H1 (cell line): ENCODE results near the gene LRRC74B. TPM values are rescaled to one million over a fixed set of nuclear protein-coding genes. Genes with fewer than 3 reads are reported as not detected.

Experiments
- CTCF ChIA-PET: fragments of 300-600 bp; sonication (Branson Sonifier 250); formaldehyde crosslinking; loops from one replicate; lab custom pipeline; 2021; ENCODE audit not compliant: partially characterized antibody; lab: Charles Lee
- POLR2A ChIA-PET: fragments of 300-600 bp; sonication (Branson Sonifier 250); formaldehyde crosslinking; loops from one replicate; lab custom pipeline; 2021; ENCODE audit warnings: inconsistent platforms; ENCODE audit not compliant: partially characterized antibody; lab: Charles Lee
- DNase-seq, 2 experiments: peaks; one replicate each; pipeline versions ENCODE4 v3.0.0 to v3.0.0-alpha.2; 2010 to 2022; ENCODE audit warnings: low spot score in 2 of 2, low read depth in 1 of 2, mixed read lengths in 1 of 2
- FAIRE-seq: peaks from 2 replicates; lab custom pipeline; 2011; peaks lifted over from hg19 to GRCh38; lab: Jason Lieb, UNC
- H2AFZ ChIP-seq: 2 replicates; pipeline ENCODE4 v1.8.1; 2012; ENCODE audit warnings: low read length, inconsistent platforms
- H2AK5ac ChIP-seq: 2 replicates; pipeline ENCODE4 v1.6.1; 2013; ENCODE audit warnings: low read depth, low read length
- H2BK120ac ChIP-seq: replicated peaks from 2 replicates; pipeline ENCODE3; 2013; ENCODE audit warnings: low read depth, low read length, inconsistent platforms
- H2BK12ac ChIP-seq: 2 replicates; pipeline ENCODE4 v1.6.1; 2013; ENCODE audit warnings: low read depth, low read length
- H2BK15ac ChIP-seq: 2 replicates; pipeline ENCODE4 v1.6.1; 2013; ENCODE audit warnings: low read length
- H2BK20ac ChIP-seq: 2 replicates; pipeline ENCODE4 v1.6.1; 2013; ENCODE audit warnings: low read length
- H2BK5ac ChIP-seq: 2 replicates; pipeline ENCODE4 v1.6.1; 2013; ENCODE audit warnings: low read depth, low read length
- H3K14ac ChIP-seq: 2 replicates; pipeline ENCODE4 v1.6.1; 2013; ENCODE audit warnings: inconsistent platforms; ENCODE audit not compliant: insufficient read length
- H3K18ac ChIP-seq: 2 replicates; pipeline ENCODE4 v1.6.1; 2013; ENCODE audit warnings: low read length; ENCODE audit errors: extremely low read depth
- H3K23ac ChIP-seq: 2 replicates; pipeline ENCODE4 v1.6.1; 2013; ENCODE audit warnings: inconsistent platforms; ENCODE audit not compliant: insufficient read length
- H3K23me2 ChIP-seq: 2 replicates; pipeline ENCODE4 v1.6.1; 2013; ENCODE audit warnings: low read depth, low read length
- H3K27ac ChIP-seq: 2 replicates; pipeline ENCODE4 v1.6.1; 2011; ENCODE audit warnings: low read depth, low read length, inconsistent platforms
- H3K27me3 ChIP-seq, 4 experiments: replicated peaks in 1 of 4; 1 replicate in 1 of 4; 2 replicates in 3 of 4; pipeline versions ENCODE4 v1.6.1 to v1.8.1; 2011 to 2013; ENCODE audit warnings: low read length in 3 of 4, mild to moderate bottlenecking in 3 of 4, inconsistent platforms in 2 of 4, mixed read lengths in 2 of 4, moderate library complexity in 1 of 4; ENCODE audit not compliant: control insufficient read depth in 3 of 4, insufficient read depth in 3 of 4; ENCODE audit errors: extremely low read depth in 1 of 4
- H3K36me3 ChIP-seq, 4 experiments: 2 replicates each; pipeline versions ENCODE4 v1.6.1 to v1.8.1; 2011 to 2013; ENCODE audit warnings: mild to moderate bottlenecking in 4 of 4, low read length in 3 of 4, moderate library complexity in 2 of 4, control low read depth in 1 of 4, inconsistent platforms in 1 of 4; ENCODE audit not compliant: insufficient read depth in 4 of 4, control insufficient read depth in 2 of 4
- H3K4ac ChIP-seq: replicated peaks from 2 replicates; pipeline ENCODE3; 2013; ENCODE audit warnings: low read length, low read depth, mixed read lengths, inconsistent platforms; ENCODE audit not compliant: insufficient read length
- H3K4me1 ChIP-seq, 4 experiments: replicated peaks in 1 of 4; 1 replicate in 1 of 4; 2 replicates in 3 of 4; pipeline versions ENCODE4 v1.6.1 to v1.8.1; 2011 to 2013; ENCODE audit warnings: low read length in 3 of 4, inconsistent platforms in 2 of 4, mixed read lengths in 1 of 4; ENCODE audit not compliant: insufficient read depth in 4 of 4, control insufficient read depth in 3 of 4
- H3K4me2 ChIP-seq, 2 experiments: 2 replicates each; pipeline versions ENCODE4 v1.6.1 to v1.8.1; 2011 to 2013; ENCODE audit warnings: low read depth in 2 of 2, low read length in 2 of 2, control low read depth in 1 of 2, inconsistent platforms in 1 of 2, mild to moderate bottlenecking in 1 of 2; ENCODE audit not compliant: insufficient read depth in 1 of 2
- H3K4me3 ChIP-seq, 4 experiments: fragments of 200-600, 300-600 bp in 1 of 4; sonication (generic), shearing (Covaris generic), sonication (Bioruptor Twin) in 1 of 4; 2 replicates each; pipeline versions ENCODE4 v1.5.1 to v1.8.1; 2011 to 2016; ENCODE audit warnings: low read length in 4 of 4, low read depth in 3 of 4, control low read depth in 2 of 4, inconsistent platforms in 2 of 4, mild to moderate bottlenecking in 2 of 4, mixed read lengths in 1 of 4, moderate library complexity in 1 of 4; ENCODE audit not compliant: insufficient read depth in 2 of 4; ENCODE audit errors: extremely low read depth in 1 of 4
- H3K56ac ChIP-seq: replicated peaks from 2 replicates; pipeline ENCODE3; 2013; ENCODE audit warnings: low read depth, mild to moderate bottlenecking, mixed read lengths, low read length, inconsistent platforms; ENCODE audit not compliant: insufficient read length
- H3K79me1 ChIP-seq: 2 replicates; pipeline ENCODE4 v1.6.1; 2013; ENCODE audit warnings: low read depth, low read length, control low read depth
- H3K79me2 ChIP-seq, 2 experiments: 2 replicates each; pipeline versions ENCODE4 v1.6.1 to v1.8.1; 2012 to 2013; ENCODE audit warnings: low read length in 2 of 2, mild to moderate bottlenecking in 2 of 2, inconsistent platforms in 1 of 2; ENCODE audit not compliant: insufficient read depth in 2 of 2, control insufficient read depth in 1 of 2
- H3K9ac ChIP-seq, 4 experiments: replicated peaks in 1 of 4; 1 replicate in 1 of 4; 2 replicates in 3 of 4; pipeline versions ENCODE4 v1.6.1 to v1.8.1; 2011 to 2013; ENCODE audit warnings: low read depth in 3 of 4, low read length in 3 of 4, control low read depth in 2 of 4, mild to moderate bottlenecking in 2 of 4, moderate library complexity in 2 of 4, inconsistent platforms in 1 of 4; ENCODE audit errors: extremely low read depth in 1 of 4
- H3K9me3 ChIP-seq, 2 experiments: 2 replicates each; pipeline versions ENCODE4 v1.6.1 to v1.8.1; 2012 to 2013; ENCODE audit warnings: mild to moderate bottlenecking in 2 of 2, moderate library complexity in 2 of 2, control low read depth in 1 of 2, inconsistent platforms in 1 of 2, low read depth in 1 of 2, low read length in 1 of 2, mixed read lengths in 1 of 2; ENCODE audit not compliant: insufficient read depth in 2 of 2
- H4K20me1 ChIP-seq, 2 experiments: replicated peaks in 1 of 2; 2 replicates each; pipeline versions ENCODE3 to v1.8.1; 2011 to 2013; ENCODE audit warnings: inconsistent platforms in 2 of 2, low read length in 2 of 2, mild to moderate bottlenecking in 1 of 2; ENCODE audit not compliant: insufficient read depth in 2 of 2, control insufficient read depth in 1 of 2
- H4K5ac ChIP-seq: 2 replicates; pipeline ENCODE4 v1.6.1; 2013; ENCODE audit warnings: low read length, low read depth, mixed read lengths, inconsistent platforms; ENCODE audit not compliant: insufficient read length
- H4K8ac ChIP-seq: 2 replicates; pipeline ENCODE4 v1.8.0; 2013; ENCODE audit warnings: mild to moderate bottlenecking, moderate library complexity, low read length, inconsistent platforms; ENCODE audit not compliant: insufficient read depth; ENCODE audit errors: extremely low read depth
- H4K91ac ChIP-seq: replicated peaks from 2 replicates; pipeline ENCODE3; 2013; ENCODE audit warnings: low read length, mixed read lengths, inconsistent platforms; ENCODE audit not compliant: insufficient read length
- CHD2 ChIP-seq: IDR thresholded peaks from 2 replicates; pipeline ENCODE4 v1.6.1; 2012; ENCODE audit warnings: low read length, improper control_type of control experiment
- HDAC2 ChIP-seq, 2 experiments: fragments of 300-600 bp in 1 of 2; sonication (generic) in 1 of 2; IDR thresholded peaks; 2 replicates each; pipeline ENCODE4 v1.6.1; 2011 to 2012; ENCODE audit warnings: low read depth in 2 of 2, low read length in 2 of 2, mild to moderate bottlenecking in 2 of 2, moderate library complexity in 2 of 2, borderline replicate concordance in 1 of 2, inconsistent platforms in 1 of 2
- HDAC6 ChIP-seq: IDR thresholded peaks from one replicate; pipeline ENCODE4 v1.7.1; 2012; ENCODE audit warnings: low read depth, mild to moderate bottlenecking, inconsistent platforms, low read length, moderate library complexity
- KDM1A ChIP-seq: fragments of 200-600, 300-600 bp; sonication (generic); IDR thresholded peaks from 2 replicates; pipeline ENCODE4 v1.7.1; 2016; ENCODE audit warnings: mild to moderate bottlenecking, low read length, borderline replicate concordance
- NANOG ChIP-seq: IDR thresholded peaks from 2 replicates; pipeline ENCODE4 v1.6.1; 2011; ENCODE audit warnings: low read length, low read depth, mild to moderate bottlenecking, inconsistent platforms; ENCODE audit not compliant: insufficient read depth, poor library complexity, severe bottlenecking
- SIX5 ChIP-seq: IDR thresholded peaks from 2 replicates; pipeline ENCODE4 v1.6.1; 2011; ENCODE audit warnings: mild to moderate bottlenecking, low read depth, low read length
- TAF7 ChIP-seq: optimal IDR thresholded peaks from 2 replicates; pipeline ENCODE3; 2011; ENCODE audit warnings: low read depth, mild to moderate bottlenecking, inconsistent platforms, low read length, moderate library complexity, borderline replicate concordance
- WGBS, 2 experiments: shearing (Covaris generic) in 1 of 2; methylation state at CpG; one replicate each; pipeline versions ENCODE4 v1.1.6 to v1.1.7; 2013 to 2015; ENCODE audit warnings: low lambda C conversion rate in 2 of 2, mixed read lengths in 2 of 2, inconsistent platforms in 1 of 2, low coverage in 1 of 2, missing lambda C conversion rate in 1 of 2; ENCODE audit not compliant: insufficient replicate concordance in 2 of 2, insufficient coverage in 1 of 2, insufficient read length in 1 of 2; ENCODE audit errors: extremely low coverage in 1 of 2, missing lambda C conversion rate in 1 of 2; 5-methylcytosine and 5-hydroxymethylcytosine counted together
- polyA plus RNA-seq, 7 experiments: library from polyadenylated mRNA; depleted of rRNA in 3 of 7; stranded (reverse) in 5 of 7; unstranded in 2 of 7; fragments of >200 nt in 5 of 7; fragments of 200-250 nt in 2 of 7; gene quantifications; 1 replicate in 5 of 7; 2 replicates in 1 of 7; 4 replicates in 1 of 7; pipeline versions ENCODE4 v1.2.1 to v1.2.3, GENCODE V29; 2011 to 2013; ENCODE audit warnings: missing spikeins in 2 of 7, mixed read lengths in 2 of 7
- total RNA-seq: library from RNA; stranded (reverse); fragmentation: NEBNext Ultra II Directional; extraction: Animal tissue kit (Norgen Biotek cat#: 25700); gene quantifications from 2 replicates; pipeline ENCODE4 v1.2.1, GENCODE V29; 2021
- TF ChIP-seq, protein P1 (sequence below): IDR thresholded peaks from 2 replicates; pipeline ENCODE4 v1.6.1; 2011; ENCODE audit warnings: low read length, improper control_type of control experiment

The LRRC74B gene
- total and polyA plus RNA-seq, 2 of the 8 experiments (the other 6 are each of a cell fraction or from before 2014, with no cell fraction given) = not detected

DNA sequence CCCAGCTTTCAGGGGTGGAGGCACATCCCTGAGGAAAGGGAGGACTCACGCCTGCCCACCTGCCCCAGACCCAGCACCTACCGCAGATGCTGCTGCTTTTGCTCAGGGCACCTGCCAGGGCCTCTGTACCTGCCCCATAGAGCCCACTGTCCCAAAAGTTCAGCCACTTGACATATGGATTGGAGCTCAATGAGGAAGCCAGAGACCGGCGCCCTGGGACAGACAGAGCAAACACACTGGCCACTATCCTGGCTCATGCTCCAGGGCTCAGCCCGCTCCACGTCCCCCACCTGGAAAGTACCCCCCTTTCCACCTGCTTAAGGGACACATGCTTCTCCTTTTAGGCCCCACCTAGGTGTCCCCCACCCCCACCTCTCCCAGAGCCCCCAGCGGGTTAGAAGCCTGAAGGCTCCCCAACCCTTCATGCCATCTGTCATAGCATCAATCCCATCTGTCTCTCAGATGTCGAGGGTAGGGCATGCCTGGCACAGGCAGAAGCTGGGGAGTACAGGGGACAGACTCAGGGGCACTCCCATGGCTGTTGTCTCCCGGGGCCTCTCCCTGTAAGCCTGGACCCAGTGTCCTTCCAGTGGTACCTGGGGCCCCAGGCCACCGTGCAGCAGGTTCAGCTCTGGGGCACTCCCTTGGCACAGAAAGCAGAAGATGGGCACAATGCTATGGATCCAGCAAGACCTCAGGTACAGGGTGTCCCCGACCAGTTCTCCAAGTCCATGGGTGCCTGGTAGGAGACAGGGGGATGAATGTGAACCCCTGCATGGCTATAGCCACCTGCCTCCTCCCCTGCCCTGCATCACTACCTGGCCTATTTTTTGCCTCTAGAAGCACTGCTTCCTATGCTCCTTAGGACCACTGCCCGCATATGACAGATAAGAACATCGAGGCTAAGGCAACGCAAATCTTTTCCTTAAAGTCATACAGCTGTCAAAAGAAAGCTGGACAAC, 33.0 kb upstream of the LRRC74B start:
- peaks cover 0 to 4% (median 3%) of the 10 kb centered on the region in 4 experiments; a peak in 4 of 7 replicates for H3K27me3 ChIP-seq
- 89% methylated on average over 12 of the region's 14 CpGs; no CpG with 5 or more reads in 1 of the 2 experiments for WGBS, 2 experiments
- H3K23me2 ChIP-seq = peaks cover 6% of the 10 kb centered on the region; the same call in 1 of the 2 replicates
- H3K23ac ChIP-seq = no peak overlapping the region
- peaks cover 0 to 10% of the 10 kb centered on the region in 2 experiments for H4K20me1 ChIP-seq
- no peak overlapping the region for H2AK5ac ChIP-seq
- H2BK120ac ChIP-seq = no peak overlapping the region
- FAIRE-seq (no peak), DNase-seq (no peak)
- H2BK15ac ChIP-seq = no peak overlapping the region
- no peak overlapping the region for H2BK20ac ChIP-seq
- H3K4me1 ChIP-seq = peaks cover 15 to 31% (median 19%) of the 10 kb centered on the region in 4 experiments
- H3K4me3 ChIP-seq = peak overlapping the region in 2 of 4 experiments; percentile 51 to 67; a peak in 3 of 8 replicates
- H3K36me3 ChIP-seq = peaks cover 0 to 5% (median 0%) of the 10 kb centered on the region in 4 experiments; a peak in 1 of 8 replicates
- no peak overlapping the region for H3K56ac ChIP-seq
- no peak overlapping the region for H4K91ac ChIP-seq
- H2BK5ac ChIP-seq = no peak overlapping the region; the same call in 1 of the 2 replicates
- H3K18ac ChIP-seq = no peak overlapping the region
- POLR2A ChIA-PET = interaction anchor here (0.6 to 1.4 kb wide), 7 partner anchors 7 to 39 kb away, joined by 3 to 10 read pairs (median 3); partner anchors contain the start of genes LZTR1 and THAP7
- H2AFZ ChIP-seq = no peak overlapping the region
- no peak overlapping the region for H3K9ac ChIP-seq
- no peaks in the 10 kb centered on the region for H3K9me3 ChIP-seq
- TF ChIP-seq HDAC2 (IDR thresholded peaks at IDR 0.05; ENCODE audit: borderline replicate concordance in 1 of 2, low read depth in 2 of 2, low read length in 2 of 2) (no peak), HDAC6 (no peak), CHD2 (no peak), NANOG (no peak), KDM1A (no peak), SIX5 (no peak), TAF7 (no peak)
- TF ChIP-seq, protein P1, sequence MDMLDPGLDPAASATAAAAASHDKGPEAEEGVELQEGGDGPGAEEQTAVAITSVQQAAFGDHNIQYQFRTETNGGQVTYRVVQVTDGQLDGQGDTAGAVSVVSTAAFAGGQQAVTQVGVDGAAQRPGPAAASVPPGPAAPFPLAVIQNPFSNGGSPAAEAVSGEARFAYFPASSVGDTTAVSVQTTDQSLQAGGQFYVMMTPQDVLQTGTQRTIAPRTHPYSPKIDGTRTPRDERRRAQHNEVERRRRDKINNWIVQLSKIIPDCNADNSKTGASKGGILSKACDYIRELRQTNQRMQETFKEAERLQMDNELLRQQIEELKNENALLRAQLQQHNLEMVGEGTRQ = no peak
- H3K27ac ChIP-seq = no peak overlapping the region
- no peaks in the 10 kb centered on the region; the same call in 1 of the 2 replicates for H3K79me1 ChIP-seq
- H2BK12ac ChIP-seq = no peak overlapping the region
- H3K14ac ChIP-seq = no peak overlapping the region
- peak overlapping the region; percentile 11 to 68; a peak in 2 of 4 replicates for H3K4me2 ChIP-seq
- no peaks in the 10 kb centered on the region for H3K79me2 ChIP-seq
- CTCF ChIA-PET = interaction anchor here (0.6 to 2.3 kb wide), 8 partner anchors 9 to 874 kb away, joined by 3 to 7 read pairs (median 3); no protein-coding TSS in a partner anchor
- H3K4ac ChIP-seq = no peak overlapping the region
- no peak overlapping the region for H4K5ac ChIP-seq
- no peak overlapping the region; the same call in 1 of the 2 replicates for H4K8ac ChIP-seq
